ENCODE measurements around the gene SP3. TPM values are rescaled to one million over a fixed set of nuclear protein-coding genes. Genes with fewer than 3 reads are reported as not detected.

SP3 gene
- total RNA-seq, 1 donor from 2014 or later = 65.4 TPM

DNA sequence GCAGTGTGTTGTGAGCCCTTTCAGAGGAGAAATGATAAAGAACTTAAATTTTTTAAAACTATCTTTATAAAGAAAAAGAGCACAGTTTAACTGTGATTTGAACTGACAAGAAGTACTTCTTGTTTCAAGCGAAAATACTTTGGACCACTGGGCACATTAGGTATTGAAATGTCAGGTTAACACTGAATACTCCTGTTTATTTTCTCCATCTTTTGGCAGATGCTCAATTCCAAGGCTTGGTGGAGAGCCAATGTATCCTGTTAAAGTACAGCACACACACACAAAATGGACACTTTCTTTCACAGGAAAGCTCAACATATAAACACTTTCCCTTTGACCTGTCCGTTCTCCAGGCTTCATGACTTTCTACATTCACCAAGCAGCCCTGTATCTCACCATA lies 32.6 kb upstream of the SP3 start:
- DNase-seq (ENCODE audit: extremely low read depth, low read depth, low spot score) = no peak

DNA sequence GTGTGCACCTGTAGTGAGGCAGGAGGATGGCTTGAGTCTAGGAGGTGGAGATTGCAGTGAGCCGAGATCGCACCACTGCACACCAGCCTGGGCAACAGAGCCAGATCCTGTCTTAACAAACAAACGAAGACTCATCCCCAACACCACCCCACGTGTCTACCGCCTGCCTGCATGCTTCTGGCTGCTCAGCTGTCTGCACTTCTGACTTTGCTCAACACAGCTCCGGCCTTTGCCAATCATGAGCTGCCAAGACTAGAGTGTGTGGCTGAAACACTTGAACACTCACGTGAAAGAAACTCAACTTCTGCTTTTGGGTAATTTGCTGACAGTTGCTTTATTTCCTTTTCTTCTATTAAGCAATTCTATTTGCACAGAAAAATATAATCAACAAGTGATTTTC lies 32.1 kb upstream of the SP3 start:
- no peak for DNase-seq (ENCODE audit: extremely low read depth, low read depth, low spot score)

DNA sequence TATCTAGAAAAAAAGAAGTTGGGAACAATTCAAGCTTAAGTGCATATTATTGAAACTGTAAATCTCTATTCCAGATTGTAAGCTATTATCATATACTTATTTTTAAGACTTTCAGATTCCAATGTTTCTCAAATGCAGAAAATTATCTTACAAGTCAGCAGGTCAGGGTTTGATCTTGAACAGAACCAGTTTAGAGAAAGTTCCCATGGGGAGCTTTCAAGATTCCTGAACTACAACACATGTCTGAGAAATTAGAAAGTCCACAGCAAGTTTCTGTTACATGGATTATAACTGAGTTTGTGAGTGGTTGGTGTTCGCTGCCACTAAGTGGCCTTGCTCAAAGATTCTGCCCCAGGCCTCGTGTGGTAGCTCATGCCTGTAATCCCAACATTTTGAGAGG lies 31.6 kb upstream of the SP3 start:
- no peak for DNase-seq (ENCODE audit: extremely low read depth, low read depth, low spot score)

DNA sequence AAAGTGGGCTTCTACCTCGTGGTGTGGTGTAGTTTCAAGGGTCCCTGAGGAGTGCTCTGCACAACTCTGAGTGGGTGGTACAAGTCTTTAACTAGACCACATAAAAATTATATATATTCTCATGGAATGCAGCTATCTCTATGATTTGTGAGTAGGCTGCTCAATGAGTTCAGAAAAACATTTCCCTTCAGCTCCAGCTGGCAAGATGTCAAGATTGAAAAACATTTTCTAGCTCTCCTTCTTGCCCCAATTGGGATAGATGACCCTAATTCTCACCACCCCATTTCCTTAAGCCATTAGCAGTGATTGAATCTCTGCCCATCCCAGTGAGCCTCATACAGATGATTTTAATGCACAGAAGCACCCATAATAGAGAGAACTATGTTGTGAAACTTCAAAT lies 28.3 kb upstream of the SP3 start:
- no peak for DNase-seq (ENCODE audit: extremely low read depth, low read depth, low spot score)

DNA sequence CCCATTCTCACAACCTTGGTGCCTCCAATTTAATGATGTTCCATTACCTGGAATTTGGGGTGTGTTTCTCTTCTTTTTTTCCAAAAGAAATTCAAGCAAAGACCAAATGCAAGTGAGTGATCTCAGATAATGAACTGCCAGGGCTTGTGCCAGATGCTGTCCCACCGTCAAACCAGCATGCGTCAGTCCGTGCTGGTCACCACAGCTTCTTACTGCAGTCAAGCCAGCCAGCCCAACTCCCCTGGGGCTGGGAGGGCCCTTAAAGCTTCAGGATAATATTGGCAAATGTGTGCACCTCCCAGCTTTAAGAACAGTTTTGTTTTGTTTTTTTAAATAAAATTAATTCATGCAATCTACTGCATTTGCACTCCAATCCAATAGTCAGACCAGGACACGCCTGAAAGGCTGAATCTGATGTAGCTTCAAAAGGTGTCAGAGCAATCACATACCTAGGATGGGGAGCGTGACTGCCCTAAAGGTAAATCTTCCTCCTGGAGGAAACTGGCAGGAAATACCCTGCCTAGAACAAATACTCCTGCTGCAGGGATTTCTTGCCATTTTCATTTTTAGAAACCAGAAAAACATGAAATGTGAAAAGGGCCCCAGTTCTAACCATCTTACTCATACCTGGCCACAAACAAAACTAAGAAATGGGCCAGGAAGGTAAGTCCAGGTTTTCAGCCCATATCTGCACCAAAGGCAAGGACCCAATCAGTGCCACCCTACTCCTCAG lies 26.8 kb upstream of the SP3 start:
- no peak for DNase-seq (ENCODE audit: extremely low read depth, low read depth, low spot score)

DNA sequence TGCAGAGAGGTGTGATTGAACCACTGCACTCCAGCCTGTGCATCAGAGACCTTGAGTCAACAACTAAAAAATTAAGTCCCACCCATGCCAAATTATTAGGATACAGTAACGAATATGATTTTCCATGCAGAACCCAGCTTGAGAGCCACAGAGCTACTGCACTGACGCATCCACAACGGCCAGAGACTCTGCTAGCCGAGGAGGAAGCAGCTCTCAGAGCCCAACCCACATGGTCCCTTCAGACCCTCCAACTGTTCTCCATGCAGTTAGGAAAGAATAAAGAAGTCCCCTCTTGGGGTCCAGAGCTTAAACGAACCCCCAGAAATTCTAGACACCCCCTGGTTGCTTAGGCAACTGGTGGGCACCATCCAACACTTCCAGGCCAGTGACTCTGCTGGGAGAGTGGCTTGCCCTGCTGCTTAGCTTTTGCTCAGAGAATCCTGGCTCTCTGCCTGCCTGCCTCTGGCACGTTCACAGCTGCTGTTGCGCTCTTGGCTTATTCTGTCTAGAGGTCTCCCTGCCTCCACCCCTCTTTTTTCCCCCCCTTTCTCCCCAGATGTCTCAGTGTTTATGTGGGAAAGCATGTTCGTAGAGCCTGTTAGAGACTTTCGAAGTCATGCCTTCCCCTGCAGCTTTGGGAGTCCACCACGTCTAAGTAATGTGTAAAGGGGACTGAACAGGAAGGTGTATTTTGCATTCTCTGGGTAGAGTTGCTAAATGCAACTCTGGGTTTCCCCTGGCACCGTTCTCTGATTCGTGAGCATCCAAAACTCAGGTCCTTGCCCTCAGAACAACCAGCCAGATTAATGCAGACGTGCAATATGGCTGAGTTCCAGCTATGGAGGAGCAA lies 26.0 kb upstream of the SP3 start:
- no peak for DNase-seq (ENCODE audit: extremely low read depth, low read depth, low spot score)

DNA sequence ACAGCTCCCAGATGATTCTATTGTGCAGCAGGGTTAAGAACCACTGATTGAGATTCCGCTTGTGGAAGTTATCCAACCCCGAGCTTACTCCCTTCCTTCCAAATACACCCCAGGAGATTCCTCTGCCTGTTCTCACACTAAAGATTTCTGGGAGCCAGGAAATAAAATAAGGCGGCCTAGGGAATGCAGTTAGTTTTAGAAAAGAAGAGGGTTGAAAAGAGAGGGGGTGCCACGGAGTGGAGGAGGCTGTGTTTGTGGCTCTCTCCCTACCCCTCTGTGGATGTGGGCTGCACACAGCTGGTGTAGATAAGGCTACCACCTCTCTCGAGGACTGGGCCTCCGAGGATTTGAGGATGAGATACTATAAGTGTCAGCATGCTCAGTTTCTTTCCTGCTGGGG lies 25.1 kb upstream of the SP3 start:
- DNase-seq (ENCODE audit: extremely low read depth, low read depth, low spot score) = no peak

DNA sequence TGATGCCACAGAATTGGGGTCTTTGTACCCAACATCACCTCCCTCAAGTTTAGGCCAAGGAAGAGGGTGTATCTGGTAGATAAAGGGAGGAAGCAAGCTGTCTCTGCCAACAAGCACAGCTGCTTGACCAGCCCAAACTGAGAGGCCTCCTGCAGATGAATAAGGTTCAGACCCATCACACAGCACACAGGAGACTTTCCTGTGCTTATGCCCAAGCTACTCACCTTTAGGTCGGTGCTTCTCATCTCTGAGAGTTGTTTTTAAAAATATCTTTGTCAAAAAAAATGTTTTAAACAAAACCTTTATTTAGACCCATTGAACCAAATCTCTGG lies 24.7 kb upstream of the SP3 start:
- no peak for DNase-seq (ENCODE audit: extremely low read depth, low read depth, low spot score)

DNA sequence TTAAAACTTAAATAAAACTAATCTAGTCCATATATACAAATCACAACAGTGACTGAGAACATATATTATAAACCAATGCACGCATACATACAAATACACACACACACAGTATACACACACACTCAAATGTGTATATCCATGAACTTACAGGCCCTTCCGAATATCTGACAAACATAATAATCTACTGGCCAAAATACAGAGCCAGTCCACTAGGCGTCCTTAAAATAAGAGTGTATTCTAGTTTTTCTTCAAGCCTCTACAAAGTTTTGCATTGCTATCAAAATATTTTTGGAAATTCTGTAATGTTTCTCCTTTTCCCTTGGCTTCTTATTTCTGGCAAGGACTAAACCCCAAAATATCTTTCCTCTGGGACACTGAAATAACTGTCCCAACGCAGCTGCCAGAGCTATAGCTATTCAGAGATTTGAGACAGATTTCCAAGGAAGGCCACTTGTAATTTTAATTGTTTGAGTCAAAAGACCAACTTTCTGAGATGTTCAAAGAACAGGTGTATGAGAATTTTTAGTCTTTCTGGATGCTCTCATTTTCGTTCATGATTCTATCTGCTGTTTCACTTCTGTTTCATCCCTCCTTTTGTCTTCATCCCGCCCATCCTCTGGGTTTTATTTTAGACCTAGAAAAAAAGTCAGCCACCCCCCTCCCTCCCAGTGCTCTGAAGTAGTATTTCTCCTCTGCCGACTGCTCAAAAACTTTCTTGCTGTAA lies 24.1 kb upstream of the SP3 start:
- DNase-seq (ENCODE audit: extremely low read depth, low read depth, low spot score) = no peak

DNA sequence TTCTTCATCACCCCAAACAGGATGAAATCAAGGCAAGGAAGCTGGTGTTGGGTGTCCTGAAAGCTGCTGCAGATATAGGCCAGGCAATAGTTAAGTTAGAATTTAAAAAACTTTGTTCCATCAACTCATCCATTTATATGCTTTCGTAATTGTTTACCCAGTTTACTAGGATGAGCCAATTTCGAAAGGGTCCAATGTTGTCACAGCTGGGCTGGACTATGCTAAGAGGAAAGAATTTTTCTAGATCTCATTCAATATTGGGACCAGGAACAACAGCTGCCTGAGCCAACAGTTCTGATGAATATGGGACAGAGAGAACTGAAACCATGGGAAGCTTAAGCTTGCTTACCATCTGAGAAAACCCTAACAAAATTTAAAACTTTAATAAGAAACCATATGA lies 21.6 kb upstream of the SP3 start:
- no peak for DNase-seq (ENCODE audit: extremely low read depth, low read depth, low spot score)

DNA sequence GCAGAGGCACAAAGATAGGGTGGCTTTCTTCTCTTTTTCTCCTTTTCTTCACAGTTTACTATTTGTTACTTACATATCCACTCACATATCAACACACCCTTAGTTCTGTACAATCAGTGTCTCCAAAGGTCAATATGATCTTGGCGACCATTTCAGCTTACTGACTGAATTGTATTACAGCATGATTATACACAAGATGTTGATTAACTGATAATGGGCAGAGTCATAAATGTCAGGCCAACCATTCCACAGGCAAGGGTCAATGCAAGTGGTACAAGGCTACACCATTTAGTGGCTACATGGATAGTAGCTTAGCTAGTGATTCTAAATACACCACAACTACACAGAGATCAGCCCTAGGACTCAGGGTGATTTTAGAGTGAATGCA lies 20.4 kb upstream of the SP3 start:
- no peak for DNase-seq (ENCODE audit: extremely low read depth, low read depth, low spot score)

DNA sequence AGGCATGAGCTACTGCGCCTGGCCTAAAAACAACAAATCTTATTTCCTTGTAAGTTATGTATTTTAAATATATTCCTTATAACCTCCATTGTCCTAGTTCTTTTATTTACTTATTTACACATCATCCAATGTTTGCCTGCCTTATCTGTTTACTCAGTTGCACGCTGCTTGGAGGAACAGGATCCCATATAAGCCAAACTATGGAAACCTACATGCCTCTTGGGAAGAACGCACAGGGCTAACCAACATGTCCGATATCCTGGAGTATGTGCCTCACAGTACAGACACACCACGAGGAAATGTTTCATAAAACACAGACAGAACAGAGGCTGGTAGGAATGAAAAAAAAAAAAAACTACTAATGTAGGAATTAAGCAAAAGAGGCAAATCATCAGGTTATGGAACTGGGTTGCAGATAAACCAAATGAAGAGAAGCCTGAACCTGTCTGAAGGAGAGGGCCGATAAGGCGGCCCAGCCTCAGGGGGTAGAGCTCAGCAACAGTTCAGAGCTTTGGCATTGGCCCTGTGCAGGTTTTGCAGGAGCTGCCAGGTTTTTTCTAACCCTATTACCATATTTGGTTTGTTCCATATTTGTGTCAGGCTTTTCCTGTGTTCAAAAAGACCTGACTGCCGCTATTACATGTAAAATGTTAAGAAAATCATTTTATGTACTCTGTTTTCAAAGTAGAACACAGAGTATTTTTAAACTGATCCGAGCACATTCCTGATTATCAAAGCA lies 19.9 kb upstream of the SP3 start:
- no peak for DNase-seq (ENCODE audit: extremely low read depth, low read depth, low spot score)

DNA sequence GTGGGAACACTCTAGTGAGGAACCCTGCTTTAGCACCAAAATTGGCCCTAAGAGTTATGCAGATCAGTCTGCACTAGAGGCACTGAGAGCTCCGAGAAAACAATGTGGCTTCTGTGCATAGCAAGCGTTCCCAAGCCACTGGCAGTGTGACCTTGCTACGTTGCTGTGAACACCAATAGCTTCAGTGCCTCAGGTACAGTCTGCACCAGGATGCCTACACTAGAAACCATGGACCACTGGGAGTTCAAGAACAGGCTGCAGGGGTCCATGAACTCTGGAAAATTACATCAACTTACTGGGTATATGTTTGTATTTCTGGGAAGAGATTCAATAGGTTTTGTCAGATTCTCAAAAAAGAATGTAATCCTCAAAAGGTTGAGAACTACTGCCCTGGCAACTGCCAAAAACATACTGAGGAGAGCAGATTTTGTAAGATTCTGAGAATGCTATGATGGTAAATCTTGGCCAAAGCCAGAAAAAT lies 18.3 kb upstream of the SP3 start:
- DNase-seq (ENCODE audit: extremely low read depth, low read depth, low spot score) = no peak

DNA sequence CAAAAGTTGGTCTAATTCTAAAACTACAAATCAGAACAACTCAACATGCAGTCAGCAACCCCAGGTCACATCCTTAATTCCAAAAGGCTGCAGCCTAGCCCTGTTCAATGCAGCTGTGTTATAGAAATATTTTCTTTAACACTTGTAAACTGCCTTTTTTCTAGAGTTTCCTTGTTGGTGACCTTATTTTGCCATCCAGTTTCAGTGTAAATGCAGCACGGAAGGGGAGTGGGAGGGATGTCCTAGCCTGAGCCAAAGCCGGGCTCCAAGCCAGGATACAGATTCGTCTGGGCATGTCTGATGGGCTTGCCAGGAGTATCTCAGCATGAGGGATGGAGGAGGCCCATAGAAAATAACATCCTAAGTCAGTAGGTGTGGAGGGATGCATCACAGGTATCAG lies 17.7 kb upstream of the SP3 start:
- DNase-seq (ENCODE audit: extremely low read depth, low read depth, low spot score) = no peak

DNA sequence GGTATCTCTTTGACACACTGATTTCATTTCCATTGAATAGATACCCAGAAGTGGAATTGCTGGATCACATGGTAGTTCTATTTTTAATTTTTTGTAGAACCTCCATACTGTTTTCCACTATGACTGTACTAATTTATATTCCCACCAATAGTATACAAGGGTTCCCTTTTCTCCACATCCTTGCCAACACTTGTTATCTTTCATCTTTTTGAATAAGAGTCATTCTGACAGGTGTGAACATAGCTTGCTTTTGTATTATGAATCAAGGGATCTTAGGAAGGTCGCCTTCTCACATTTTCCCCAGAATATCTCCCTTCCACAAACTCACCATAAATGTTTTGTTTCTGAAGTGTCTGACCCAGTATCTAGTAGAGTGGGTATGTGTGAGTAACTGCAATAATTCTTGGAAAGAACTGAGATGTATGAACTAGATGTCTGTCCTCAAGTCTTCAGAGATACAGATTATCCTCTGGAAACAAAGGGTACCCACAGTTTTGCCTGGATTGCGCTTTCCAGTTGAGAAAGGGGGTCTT lies 17.1 kb upstream of the SP3 start:
- DNase-seq (ENCODE audit: extremely low read depth, low read depth, low spot score) = no peak

DNA sequence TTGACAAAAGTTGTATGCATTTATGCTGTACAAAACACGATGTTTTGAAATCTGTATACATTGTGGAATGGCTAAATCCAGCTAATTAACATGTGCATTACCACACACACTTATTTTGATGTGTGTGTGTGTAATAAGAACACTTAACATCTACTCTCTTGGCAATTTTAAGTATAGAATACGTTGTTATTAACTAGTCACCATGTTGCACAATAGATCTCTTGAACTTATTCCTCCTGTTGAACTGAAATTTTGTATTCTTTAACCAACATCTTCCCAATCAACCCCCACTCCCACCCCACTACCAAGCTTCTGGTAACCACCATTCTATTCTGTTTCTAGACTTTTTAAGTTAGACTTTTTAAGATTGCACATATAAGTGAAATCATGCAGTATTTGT lies 16.3 kb upstream of the SP3 start:
- no peak for DNase-seq (ENCODE audit: extremely low read depth, low read depth, low spot score)

DNA sequence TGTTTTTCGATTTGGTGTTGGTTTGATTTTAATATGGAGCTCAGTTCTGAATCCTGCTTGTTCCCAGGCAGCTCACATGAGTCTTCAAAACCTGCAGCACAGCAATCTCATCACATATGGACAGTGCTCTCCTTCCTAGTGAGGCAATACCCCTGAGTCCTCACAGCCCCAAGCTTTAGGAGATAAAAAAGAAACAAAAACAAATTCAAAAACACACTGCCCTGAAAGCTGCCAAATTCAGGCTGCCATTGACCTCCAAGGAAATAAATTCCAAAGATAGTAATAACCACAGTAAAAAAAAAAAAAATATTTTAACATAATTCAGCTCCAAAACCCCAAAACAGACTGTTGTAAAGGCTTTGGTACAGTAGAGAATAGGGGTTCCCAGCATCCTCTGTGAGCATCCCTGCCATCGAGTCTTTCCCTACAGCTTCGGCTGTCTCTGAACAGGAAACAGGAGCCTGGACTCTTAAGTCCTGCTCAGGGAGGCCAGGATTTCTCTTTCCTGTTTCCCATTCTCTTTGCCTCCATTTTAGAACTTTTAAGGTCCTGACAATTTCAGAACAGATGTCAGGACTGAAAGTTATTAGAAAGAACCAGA lies 14.7 kb upstream of the SP3 start:
- no peak for DNase-seq (ENCODE audit: extremely low read depth, low read depth, low spot score)

DNA sequence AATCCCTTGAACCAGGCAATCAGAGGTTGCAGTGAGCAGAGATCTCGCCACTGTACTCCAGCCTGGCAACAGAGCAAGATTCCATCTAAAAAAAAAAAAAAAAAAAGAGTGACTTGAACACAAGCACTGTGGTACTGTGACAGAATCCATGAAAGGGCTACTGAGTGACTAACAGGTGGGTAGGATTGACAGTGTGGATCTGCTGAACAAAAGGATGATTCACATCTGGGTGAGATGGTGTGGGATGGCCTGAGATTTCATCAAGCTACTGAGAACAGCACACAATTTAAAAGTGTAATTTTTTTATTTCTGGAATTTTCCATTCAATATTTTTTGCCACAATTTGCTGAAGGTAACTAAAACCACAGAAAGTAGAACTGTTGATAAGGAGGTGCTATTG lies 13.3 kb upstream of the SP3 start:
- no peak for DNase-seq (ENCODE audit: extremely low read depth, low read depth, low spot score)

DNA sequence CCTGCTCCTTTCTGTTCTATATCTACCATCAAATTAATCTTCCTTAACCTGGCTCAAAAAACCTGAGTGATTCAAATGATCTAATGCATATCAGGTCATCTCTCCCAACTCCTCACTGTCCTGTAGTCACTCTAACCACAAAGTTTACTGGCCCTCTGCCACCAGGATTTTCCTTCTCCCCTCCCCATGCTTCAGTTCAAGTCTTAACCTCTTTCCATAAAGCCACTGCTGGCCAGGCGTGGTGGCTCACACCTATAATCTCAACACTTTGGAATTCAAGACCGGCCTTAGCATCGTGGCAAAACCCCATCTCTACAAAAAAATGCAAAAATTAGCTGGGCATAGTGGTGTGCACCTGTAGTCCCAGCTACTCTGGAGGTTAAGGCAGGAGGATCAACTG lies 7.5 kb upstream of the SP3 start:
- no peak for DNase-seq (ENCODE audit: extremely low read depth, low read depth, low spot score)

DNA sequence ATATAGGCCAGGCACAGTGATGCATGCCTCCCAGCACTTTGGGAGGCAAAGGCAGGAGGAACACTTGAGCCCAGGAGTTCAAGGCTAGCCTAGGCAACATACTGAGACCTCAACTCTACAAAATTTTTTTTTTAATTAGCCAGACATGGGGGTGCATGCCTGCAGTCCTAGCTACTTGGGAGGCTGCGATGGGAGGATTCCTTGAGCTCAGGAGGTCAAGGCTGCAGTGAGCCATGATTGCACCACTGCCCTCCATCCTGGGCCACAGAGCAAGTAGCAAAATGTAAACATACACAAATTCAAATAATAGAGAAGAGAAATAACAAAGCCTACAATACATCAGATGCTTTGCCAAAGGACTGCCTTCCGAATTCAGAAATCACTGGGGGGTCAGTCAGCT lies 7.0 kb upstream of the SP3 start:
- no peak for DNase-seq (ENCODE audit: extremely low read depth, low read depth, low spot score)

Measured in glomerular endothelial cell (primary cell).